ENCODE measurements around the gene RIT2.

RIT2 gene

DNA sequence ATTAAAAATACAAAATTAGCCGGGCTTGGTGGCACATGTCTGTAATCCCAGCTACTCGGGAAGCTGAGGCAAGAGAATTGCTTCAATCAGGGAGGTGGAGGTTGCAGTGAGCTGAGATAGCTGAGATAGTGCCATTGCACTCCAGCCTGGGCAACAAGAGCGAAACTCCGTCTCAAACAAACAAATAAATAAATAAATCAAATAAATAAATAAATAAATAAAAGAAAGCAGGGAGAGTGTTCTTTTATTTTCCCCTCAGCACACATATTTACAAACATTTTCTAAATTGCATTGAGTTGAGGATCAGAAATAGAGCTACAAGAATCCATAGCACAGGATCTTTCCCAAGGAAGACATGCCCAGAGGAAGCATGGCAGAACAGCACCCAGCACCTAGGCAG is 71.9 kb downstream of the RIT2 start:
- Histone ChIP-seq H3K4me1 (ENCODE audit: control insufficient read depth, insufficient read depth, low read length) (no peaks in the 10 kb centered on the region), H3K9me3 (ENCODE audit: control insufficient read depth, insufficient read depth, low read depth, low read length) (no peaks in the 10 kb centered on the region), H3K36me3 (ENCODE audit: control insufficient read depth in 2 of 2, insufficient read depth in 1 of 2, low read length in 2 of 2) (no peaks in the 10 kb centered on the region), H3K4me3 (ENCODE audit: low read depth, low read length) (no peak overlapping the region), H3K27ac (ENCODE audit: extremely low read depth, low read depth, low read length) (no peak overlapping the region)
- CTCF ChIA-PET = no interaction called here
- POLR2A ChIA-PET = no interaction called here
- no peak for TF ChIP-seq MEIS1 (CRISPR knock-in tag; IDR thresholded peaks at IDR 0.05; ENCODE audit: borderline replicate concordance)
- TF ChIP-seq ZNF518A (tag by site-specific recombination; conservative IDR thresholded peaks at IDR 0.05; ENCODE audit: low read depth) = peak; percentile 70
- TF ChIP-seq ZBTB7A (tag by site-specific recombination; IDR thresholded peaks at IDR 0.05; ENCODE audit: low read depth) = no peak
- TF ChIP-seq ZBTB11 (tag by site-specific recombination; conservative IDR thresholded peaks at IDR 0.05; ENCODE audit: low read depth) = peak; percentile 53
- no peak for TF ChIP-seq ZNF324 (tag by site-specific recombination; IDR thresholded peaks at IDR 0.05)
- no peak for TF ChIP-seq BCL11A (tag by site-specific recombination; IDR thresholded peaks at IDR 0.05; ENCODE audit: low read depth)
- TF ChIP-seq ZNF202 (tag by site-specific recombination; IDR thresholded peaks at IDR 0.05; ENCODE audit: borderline replicate concordance) = peak; percentile 76; the same call in 1 of the 2 replicates
- TF ChIP-seq, protein P1, sequence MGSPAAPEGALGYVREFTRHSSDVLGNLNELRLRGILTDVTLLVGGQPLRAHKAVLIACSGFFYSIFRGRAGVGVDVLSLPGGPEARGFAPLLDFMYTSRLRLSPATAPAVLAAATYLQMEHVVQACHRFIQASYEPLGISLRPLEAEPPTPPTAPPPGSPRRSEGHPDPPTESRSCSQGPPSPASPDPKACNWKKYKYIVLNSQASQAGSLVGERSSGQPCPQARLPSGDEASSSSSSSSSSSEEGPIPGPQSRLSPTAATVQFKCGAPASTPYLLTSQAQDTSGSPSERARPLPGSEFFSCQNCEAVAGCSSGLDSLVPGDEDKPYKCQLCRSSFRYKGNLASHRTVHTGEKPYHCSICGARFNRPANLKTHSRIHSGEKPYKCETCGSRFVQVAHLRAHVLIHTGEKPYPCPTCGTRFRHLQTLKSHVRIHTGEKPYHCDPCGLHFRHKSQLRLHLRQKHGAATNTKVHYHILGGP (tag by site-specific recombination; IDR thresholded peaks at IDR 0.05) = no peak
- TF ChIP-seq ZNF426 (tag by site-specific recombination; IDR thresholded peaks at IDR 0.05) = peak; percentile 63
- TF ChIP-seq ZNF624 (tag by site-specific recombination; IDR thresholded peaks at IDR 0.05) = no peak
- no peak for TF ChIP-seq ZNF2 (tag by site-specific recombination; IDR thresholded peaks at IDR 0.05)
- no peak for TF ChIP-seq ZNF391 (tag by site-specific recombination; IDR thresholded peaks at IDR 0.05; ENCODE audit: borderline replicate concordance, low read depth)
- TF ChIP-seq ZNF548 (tag by site-specific recombination; IDR thresholded peaks at IDR 0.05) = no peak
- no peak for TF ChIP-seq SETDB1 (IDR thresholded peaks at IDR 0.05; ENCODE audit: insufficient read length, low read length)
- no peak for TF ChIP-seq ZXDB (tag by site-specific recombination; IDR thresholded peaks at IDR 0.05)
- TF ChIP-seq, protein P2, sequence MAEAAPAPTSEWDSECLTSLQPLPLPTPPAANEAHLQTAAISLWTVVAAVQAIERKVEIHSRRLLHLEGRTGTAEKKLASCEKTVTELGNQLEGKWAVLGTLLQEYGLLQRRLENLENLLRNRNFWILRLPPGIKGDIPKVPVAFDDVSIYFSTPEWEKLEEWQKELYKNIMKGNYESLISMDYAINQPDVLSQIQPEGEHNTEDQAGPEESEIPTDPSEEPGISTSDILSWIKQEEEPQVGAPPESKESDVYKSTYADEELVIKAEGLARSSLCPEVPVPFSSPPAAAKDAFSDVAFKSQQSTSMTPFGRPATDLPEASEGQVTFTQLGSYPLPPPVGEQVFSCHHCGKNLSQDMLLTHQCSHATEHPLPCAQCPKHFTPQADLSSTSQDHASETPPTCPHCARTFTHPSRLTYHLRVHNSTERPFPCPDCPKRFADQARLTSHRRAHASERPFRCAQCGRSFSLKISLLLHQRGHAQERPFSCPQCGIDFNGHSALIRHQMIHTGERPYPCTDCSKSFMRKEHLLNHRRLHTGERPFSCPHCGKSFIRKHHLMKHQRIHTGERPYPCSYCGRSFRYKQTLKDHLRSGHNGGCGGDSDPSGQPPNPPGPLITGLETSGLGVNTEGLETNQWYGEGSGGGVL (tag by site-specific recombination; IDR thresholded peaks at IDR 0.05) = no peak
- TF ChIP-seq ZNF394 (tag by site-specific recombination; IDR thresholded peaks at IDR 0.05; ENCODE audit: borderline replicate concordance) = peak; percentile 76; the same call in 1 of the 2 replicates
- TF ChIP-seq ZNF350 (tag by site-specific recombination; IDR thresholded peaks at IDR 0.05) = no peak
- no peak for TF ChIP-seq ZBTB44 (tag by site-specific recombination; IDR thresholded peaks at IDR 0.05)
- peak; percentile 39; the same call in 1 of the 2 replicates for TF ChIP-seq ZNF664 (tag by site-specific recombination; IDR thresholded peaks at IDR 0.05)
- 0 out of 2 replicates have a peak, but pooled peaks have one; percentile 54 for TF ChIP-seq ZNF19 (tag by site-specific recombination; IDR thresholded peaks at IDR 0.05; ENCODE audit: low read depth)
- TF ChIP-seq ZNF16 (tag by site-specific recombination; IDR thresholded peaks at IDR 0.05; ENCODE audit: low read depth) = no peak
- peak; percentile 63; the same call in 1 of the 2 replicates for TF ChIP-seq ZNF433 (tag by site-specific recombination; IDR thresholded peaks at IDR 0.05; ENCODE audit: low read depth)
